Left hindlimb (tissue), 1 donor: Measurements from ENCODE around the gene SENP7.
A peak's percentile ranks its signal among the peaks of the same experiment; 100 is the strongest.
"Not testable (repeated sequence)": the region's sequence is repeated elsewhere in the genome, so short reads cannot be mapped to it uniquely, and the experiment has no call there.

ENCODE experiments used
- DNase-seq: peaks from one replicate; pipeline ENCODE4 v3.0.0-alpha.2; 2018

The SENP7 gene

DNA sequence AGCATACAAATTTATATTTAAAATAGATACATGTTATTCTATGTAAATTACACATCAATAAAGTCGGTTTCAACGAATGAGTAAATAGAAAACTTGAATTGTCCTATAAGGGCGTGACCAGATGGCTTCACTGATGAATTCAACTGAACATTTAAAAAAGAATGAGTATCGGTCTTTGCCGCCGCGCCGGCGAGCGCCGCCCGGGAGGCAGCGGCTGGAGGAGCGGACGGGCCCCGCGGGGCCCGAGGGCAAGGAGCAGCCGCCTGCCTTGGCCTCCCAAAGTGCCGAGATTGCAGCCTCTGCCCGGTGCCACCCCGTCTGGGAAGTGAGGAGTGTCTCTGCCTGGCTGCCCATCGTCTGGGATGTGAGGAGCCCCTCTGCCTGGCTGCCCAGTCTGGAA is 74.4 kb downstream of the SENP7 start:
- not testable (repeated sequence) for DNase-seq

DNA sequence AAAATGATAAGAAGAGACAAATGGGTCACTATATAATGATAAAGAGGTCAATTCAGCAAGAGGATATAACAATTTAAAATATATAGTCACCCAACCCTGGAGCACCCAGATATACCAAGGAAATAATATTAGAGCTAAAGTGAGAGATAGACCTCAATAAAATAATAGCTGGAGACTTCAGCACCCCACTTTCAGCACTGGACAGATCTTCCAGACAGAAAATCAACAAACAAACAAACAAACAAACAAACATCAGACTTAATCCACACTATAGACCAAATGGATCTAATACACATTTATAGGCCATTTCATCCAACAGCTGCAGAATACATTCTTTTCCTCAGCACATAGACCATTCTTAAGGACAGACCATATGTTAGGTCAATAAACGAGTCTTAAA is 79.4 kb downstream of the SENP7 start:
- no peak for DNase-seq

DNA sequence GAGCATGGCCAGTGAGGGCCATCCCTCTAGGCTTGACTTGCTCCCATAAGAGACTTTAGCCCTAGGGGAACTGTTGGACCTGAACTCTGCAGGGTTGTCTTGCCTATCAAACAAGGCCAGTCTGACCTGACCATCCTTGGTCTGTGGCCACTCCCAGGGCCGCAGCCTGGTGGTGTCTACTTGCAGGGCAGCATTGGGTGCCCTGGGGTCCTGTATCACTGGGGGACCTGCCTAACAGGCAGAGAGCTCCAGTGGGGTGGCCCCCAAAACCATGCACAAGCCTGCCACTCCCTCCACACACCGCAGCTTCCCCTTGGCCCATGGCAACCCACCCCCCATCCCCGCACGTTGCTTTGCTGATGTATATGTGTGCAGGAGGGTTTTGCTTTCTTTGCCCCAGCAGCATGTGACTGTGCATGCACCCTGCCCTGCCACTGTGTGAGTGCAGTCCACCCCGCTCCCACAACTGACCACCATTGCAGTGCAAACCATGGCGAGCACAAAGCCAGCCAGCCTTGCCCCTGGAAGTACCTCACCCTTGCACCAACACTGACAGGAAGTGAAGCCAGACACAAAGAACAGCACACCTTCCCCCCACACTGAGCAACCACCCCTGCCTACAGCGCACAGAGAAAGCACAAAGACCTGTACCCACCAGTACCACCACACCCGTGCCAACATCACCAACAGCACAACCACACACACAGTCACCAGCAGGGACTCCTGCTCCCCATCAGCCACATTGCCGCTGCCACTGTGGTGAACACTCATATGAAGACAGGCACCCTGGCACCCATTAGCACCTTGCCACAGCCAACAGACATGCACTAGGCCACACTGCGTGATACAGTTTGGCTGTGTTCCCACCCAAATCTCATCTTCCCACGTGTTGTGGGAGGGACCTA is 88.8 kb downstream of the SENP7 start:
- DNase-seq, result no peak

DNA sequence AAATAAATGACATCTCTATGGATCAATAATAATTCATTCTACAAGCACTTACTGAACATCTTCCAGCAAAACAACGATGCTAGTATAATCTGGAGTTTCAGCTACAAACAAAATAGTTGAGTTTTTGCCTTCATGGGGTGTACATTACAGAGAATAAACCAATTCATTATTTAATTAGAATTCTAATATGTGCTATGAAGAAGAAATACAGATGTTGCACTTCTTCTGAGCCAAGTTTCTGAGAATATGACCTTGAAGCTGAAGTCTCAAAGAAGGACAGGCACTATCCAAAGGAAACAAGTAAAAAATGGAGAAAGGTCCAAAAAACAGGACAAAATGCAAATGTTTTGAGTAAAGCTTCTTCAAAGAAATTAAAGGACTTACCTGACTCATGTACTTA is 94.2 kb downstream of the SENP7 start:
- DNase-seq, result no peak

DNA sequence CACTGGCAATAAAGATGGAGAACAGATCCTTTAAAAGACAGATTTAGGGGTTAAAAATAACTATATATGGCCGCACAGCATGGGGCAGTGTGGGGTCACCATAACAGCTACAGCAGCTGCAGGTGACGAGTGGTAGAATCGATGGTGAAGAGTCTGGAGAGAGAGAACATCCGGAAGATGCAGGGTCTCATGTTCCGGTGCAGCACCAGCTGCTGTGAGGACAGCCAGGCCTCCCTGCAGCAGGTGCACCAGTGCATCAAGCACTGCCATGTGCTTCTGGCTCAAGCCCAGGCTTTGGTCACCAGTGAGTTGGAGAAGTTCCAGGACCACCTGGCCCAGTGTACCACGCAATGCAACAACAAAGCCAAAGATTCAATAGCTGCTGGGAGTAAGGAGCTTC is 98.9 kb downstream of the SENP7 start:
- no peak for DNase-seq

DNA sequence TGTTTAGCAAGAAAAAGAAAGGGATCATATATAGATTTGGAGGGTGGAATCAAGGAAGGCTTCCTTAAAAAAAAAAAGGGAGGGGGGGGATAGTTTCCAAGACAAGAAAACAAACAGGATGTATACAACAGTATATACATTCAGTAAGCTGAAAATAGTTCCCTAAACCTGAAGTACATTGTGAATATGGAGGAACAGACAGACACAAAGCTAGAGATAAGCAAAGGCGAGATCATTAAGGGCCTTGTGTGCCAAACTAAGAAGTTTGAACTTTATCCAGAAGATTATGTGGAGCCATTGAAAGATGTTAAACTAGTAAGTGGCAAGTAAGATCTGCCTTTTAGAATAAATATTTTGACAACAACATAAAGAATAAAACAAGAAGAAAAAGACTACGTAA is 99.4 kb downstream of the SENP7 start:
- DNase-seq, result no peak

DNA sequence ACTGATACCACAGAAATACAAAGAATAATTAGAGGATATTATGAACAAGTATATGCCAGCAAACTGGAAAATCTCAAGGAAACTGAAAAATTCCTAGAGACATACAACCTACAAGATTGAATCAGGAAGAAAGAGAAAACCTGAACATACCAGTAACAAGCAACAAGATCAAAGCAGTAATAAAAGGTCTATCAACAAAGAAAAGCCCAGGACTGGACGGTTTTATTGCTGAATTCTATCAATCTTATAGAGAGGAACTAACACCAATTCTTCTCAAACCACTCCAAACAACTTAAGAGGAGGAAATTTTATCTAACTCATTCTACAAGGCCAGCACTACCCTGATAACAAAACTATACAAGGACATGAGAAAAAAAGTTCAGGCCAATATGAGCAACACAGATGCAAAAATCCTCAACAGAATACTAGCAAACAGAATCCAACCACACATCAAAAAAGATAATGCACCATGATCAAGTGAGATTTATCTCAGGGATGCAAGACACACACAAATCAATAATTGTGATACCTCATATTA is 121.5 kb downstream of the SENP7 start:
- no peak for DNase-seq

DNA sequence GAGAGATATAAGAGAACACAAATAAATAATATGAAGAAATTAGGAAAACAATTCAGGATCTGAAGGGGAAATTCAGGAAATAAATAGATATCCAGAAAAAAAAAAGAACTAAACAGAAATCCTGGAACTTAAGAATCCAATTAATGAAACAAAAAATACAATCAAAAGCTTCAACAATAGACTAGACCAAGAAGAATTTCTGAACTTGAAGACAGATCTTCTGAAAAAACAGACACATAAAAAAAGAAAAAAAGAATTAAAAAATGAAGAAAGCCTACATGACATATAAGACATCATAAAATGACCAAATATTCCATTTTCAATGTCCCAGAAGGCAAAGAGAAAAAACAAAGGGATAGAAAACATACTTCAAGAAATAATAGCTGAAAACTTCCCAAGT is 124.3 kb downstream of the SENP7 start:
- no peak for DNase-seq

DNA sequence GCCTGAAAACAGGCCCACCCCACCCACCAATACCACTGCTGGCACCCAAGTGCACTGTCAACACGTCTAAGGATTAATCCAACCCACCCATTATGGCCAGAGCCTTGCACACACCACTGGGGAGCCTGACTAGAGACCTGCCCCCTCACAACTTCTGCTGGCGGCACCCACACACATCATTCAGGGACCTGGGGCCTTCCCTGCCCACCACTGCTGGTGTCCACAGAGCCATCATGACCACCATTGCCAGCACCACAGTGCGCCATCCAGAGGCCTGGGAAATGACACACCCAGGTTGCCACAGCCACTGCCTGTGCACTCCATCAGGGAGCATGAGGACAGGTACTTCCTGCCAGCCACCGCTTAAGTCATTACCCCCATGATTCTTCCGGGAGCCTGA is 125.7 kb downstream of the SENP7 start:
- DNase-seq, result no peak

DNA sequence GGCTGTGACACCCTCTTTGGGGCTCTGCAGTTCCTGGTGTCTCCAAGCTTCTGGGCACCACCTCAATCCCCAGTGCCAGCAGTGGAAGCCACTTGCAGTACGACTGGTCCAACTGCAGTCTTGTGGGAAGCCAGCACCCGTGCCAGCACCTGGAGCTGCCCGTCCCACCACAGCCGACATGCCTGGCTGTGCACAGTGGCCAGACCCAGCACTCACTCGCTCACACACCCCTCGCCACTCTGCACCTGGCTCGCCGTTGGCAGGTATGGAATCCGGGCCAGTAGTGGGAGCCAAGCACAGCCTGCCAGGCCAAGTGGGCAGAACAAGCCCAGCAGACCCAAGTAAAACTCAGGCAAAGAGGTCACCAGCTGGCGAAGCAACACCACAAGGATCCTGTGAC is 128.6 kb downstream of the SENP7 start:
- DNase-seq, result no peak

DNA sequence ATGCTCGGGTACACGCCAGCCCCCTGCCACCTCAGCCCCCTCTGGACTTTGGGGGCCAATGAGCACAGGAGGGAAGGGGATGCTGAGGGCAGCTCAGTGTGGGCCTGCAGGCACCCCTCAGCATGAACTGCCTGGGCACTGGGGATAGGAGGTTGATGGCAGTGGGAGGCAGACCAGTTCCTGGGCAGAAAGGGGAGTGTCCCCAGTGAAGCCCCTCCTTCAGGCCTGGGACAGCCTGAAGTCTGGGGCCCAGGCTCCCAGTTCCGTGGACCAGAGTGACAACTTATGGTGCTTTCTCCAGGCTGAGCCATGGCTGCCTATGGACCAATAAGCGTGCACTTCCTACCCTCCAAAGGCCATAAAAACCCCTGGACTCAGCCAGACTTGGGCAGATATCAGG is 129.4 kb downstream of the SENP7 start:
- DNase-seq, result no peak

DNA sequence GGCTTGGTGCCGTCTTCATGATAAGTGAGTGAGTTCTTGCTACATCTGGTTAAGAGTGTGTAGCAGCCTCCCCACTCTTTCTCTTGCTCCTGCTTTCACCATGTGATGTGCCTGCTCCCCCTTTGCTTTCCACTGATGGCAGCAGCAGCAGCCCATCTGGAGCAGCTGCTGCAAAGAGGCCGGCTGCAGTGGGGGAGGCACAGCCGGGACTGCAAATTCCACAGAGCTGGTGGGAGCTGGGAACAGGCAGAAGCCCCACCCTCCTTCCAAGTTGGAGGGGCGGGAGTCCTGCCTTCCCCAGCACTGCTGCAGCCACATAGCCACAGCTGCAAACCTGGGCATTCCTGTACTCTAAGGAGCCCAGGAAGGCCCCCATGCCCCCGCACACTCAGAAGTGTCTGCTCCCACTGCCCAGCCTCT is 129.8 kb downstream of the SENP7 start:
- DNase-seq, result peak; percentile 70

DNA sequence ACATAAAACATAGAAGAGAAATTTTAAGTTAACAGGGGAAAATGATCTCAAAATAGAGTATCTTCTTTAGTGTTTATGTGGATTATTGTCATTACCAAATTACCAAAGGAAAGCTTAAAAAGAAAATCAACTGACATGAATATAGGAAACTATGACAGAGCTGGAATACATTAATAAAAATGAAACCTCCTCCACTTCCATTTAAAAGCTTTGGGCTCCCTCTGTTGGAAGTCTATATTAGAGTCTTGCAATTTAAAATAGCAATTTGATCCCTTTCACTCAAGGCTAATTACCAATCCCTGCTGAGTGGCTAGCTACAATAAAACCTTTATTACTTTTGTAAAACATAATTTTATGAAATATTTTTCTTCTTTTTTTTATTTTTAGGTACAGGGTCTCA is 131.2 kb downstream of the SENP7 start:
- no peak for DNase-seq

DNA sequence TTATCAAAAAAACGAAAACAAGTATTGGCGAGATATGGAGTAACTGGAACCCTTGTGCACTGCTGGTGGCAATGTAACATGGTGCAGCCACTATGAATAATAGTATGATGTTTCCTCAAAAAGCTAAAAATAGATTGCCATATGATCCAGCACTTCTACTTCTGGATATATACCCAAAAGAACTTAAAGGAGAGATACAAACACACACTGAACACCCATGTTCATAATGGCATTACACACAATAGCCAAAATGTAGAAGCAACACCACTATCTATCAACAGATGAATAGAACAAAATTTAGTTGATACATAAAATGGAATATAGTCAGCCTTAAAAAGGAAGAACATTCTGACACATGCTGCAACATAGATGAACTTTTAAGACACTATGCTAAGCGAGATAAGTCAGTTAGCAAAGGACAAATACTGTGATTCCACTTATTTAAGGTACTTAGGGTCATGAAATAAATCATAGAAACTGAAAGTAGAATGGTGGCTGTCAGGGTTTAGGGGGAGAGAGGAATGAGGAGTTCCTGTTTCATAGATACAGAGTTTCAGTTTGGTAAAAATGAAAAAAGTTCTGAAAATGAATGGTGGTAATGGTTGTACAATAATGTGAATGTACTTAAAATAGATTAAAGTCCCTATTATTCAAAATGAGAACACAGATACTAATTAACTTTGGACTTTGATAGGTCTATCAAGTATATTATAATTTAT is 133.2 kb downstream of the SENP7 start:
- no peak for DNase-seq

DNA sequence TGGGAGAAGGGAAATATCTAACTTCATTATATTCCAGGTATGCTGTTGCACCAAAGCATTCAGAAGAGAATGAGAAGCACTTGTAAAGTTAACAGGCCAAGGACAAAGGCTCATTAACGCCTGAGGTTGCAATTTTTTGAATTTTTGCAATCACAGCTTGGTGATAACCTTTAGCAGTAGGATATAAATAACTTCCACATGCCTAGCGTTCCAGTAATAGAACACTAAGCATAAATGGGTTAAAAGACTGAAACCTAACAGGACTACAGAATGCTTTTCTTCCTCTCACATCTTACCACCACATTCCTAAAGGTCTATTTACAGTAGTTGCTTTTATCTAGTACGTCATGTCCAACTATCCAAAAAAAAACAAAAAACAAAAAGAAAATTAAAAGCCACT is 135.2 kb downstream of the SENP7 start:
- DNase-seq, result no peak

DNA sequence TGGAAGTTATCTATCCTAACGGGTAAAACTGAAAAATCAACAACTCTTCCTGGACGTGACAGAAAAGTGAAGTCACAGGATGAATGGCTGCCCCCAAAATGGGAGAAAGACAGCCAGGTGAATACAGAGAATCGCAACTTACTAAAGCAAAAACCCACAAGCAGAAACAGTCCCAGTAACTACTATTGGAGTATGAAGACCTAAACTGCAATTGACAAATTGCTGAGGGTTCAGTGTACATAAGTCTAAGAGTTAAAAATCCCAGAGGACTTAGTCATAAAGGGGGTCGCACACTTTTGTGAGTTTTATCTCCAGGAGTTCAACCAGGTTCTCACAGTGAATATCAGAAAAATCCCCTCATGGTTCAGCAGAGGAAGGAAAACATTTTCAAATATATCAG is 135.8 kb downstream of the SENP7 start:
- no peak for DNase-seq

DNA sequence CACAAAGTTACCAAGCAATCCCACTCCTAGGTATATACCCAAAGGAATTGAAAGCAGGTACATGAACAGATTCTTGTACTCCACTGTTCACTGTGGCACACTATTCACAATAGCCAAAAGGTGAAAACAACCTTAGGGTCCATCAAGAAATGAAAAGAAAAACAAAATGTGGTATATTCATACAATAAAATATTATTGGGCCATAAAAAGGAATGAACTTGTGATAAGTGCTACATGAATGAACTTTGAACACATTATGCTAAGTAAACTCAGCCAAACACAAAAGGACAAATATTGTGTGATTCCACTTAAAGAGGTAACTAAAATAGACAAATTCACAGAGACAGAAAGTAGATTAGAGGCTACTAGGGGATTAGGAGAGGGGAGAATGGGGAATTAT is 137.4 kb downstream of the SENP7 start:
- no peak for DNase-seq

DNA sequence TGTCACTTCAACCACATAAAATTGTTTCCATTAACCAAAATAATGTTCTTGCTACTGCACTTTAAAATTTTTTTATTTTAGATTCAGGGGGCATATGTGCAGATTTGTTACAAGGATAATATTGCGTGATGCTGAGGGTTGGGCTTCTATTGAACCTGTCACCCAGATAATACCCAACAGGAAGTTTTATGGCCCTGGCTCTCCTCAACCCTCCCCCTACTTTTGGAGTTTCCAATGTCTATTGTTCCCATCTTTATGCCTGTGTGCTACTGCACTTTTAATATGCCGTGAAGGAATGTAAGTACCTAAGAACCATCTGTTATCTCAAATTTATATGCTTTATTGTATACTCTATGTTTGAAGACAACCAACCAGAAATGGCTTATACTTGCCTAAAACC is 150.6 kb downstream of the SENP7 start:
- DNase-seq, result no peak

DNA sequence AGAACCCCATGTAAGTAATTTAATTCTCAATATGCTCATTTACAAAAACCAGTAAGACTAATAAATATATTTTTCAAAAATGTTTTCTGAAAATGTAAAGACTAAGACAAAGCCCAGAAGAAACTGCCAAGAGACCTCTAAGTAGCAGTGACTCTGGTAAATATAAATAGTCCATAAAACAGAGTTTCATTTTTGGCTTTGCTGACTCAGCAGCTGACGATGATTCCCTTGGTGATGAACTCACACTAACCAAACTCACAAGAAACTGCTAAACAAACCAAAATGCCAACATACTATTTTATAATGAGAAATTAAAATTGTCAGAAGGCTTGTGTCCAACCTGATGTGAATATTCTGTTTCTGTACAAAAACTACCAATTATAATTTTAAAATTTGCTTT is 161.2 kb downstream of the SENP7 start:
- DNase-seq, result no peak

DNA sequence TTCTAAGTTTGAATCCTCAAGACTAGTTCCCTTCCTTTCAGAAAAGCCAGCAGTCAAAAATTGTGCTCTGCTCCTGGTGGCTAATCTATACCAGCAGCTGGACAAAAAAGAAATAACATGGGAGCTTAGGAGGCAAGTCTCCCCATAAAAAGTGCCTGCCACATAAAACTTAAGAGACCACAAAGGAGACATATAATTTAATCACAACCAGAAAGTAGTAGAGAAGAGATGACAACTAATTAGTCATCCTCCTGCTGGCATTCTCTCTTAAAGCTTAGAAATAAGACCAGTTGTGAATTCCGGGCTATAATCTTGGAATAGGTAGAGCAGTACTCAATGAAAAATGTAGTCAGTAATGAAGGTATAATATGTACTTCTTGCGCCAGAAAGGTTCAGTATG is 172.4 kb downstream of the SENP7 start:
- no peak for DNase-seq

DNA sequence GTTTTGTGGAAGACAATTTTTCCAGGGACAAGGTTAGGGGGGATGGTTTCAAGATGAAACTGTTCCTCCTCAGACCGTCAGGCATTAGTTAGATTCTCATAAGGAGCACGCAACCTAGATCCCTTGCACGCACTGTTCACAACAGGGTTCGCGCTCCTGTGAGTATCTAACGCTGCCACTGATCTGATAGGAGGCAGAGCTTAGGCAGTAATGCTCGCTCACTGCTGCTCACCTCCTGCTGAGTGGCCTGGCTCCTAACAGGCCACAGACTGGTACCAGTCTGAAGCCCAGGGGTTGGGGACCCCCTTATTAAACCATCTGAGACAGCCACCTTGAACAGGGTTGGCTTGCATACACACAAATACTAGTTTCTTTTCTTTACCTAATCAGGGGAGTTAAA is 179.1 kb downstream of the SENP7 start:
- DNase-seq, result no peak

DNA sequence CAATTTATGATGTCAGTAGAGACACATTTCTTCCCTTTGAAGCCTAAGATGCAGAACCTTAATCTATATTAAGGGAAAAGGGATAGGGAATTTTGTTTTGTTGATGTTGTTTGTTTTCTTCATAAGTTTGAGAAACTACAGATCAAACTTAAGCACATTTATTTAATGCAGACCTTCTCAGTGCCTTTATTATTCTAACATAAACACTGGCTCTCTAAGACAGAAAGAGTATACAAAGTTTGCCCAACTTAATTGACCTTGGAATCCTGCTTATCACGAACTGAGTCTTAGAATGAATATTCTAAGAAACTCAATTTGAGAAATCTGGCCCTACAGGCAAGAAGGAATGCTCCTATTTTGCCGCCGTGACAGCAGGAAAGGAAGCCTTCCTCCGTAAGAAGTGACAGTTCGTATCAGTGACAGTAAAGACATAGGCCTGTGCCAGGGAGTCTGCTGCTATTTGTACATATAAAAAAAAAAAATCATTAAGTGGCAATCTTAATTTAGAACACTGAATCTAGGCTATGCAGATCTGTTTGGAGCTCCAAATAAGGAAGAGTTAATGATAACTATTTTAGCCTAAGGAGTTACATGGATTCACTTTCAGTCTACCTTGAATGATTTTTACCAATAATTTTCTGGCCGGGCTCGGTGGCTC is 183.9 kb downstream of the SENP7 start:
- DNase-seq, result no peak

DNA sequence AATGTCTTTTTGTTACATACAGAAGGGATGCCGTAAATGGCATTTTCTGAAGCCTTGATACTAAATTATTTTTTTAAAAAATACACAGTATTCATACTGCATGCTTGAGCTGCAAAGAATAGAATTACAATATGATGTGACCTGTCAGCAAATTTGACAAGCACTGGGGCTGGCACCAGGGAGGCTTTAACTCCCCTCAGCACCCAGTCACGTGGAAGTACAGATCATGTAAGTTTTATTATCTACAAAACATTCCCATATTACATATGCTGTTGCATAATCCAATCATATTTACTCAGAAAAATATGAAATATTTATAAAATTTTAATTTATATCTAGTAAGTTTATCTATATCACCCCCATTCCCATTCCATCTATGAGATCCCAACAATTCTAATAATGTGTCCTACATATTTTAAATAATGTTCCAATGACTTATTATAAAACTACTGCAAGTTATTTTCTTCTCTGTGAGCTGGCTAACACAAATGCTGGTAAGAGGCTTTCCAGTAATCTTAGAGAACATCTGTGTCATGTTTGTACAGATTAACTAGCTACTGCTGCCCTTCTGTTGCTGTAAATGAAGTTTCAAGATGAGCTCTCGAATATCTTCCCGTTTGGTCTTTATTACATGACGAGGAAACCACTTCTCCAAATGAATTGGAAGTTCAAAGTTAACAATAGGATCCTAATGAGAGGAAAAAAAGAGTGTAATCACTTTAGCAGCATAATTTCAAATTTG is 187.4 kb downstream of the SENP7 start:
- DNase-seq, result no peak
